HFFc6 (cell line): ENCODE results near the gene CERK. TPM values are rescaled to one million over a fixed set of nuclear protein-coding genes. Genes with fewer than 3 reads are reported as not detected.

Experiments used
- DNase-seq: peaks from one replicate; pipeline ENCODE4 v3.0.0-alpha.2; 2018
- H3K27ac Mint-ChIP-seq: 2 replicates; pipeline ENCODE4 v1.8.0; 2020; ENCODE audit warnings: mild to moderate bottlenecking, mixed read lengths
- H3K27me3 Mint-ChIP-seq: 2 replicates; pipeline ENCODE4 v1.8.0; 2021; ENCODE audit warnings: mild to moderate bottlenecking, moderate library complexity, mixed read lengths; ENCODE audit not compliant: insufficient read depth
- H3K36me3 Mint-ChIP-seq: 2 replicates; pipeline ENCODE4 v1.8.0; 2021; ENCODE audit warnings: low read depth, mixed read lengths
- H3K4me1 Mint-ChIP-seq: 2 replicates; pipeline ENCODE4 v1.8.0; 2020; ENCODE audit warnings: low read depth, mixed read lengths
- H3K4me3 Mint-ChIP-seq: 2 replicates; pipeline ENCODE4 v1.8.0; 2020; ENCODE audit warnings: mild to moderate bottlenecking, moderate library complexity, mixed read lengths
- H3K9me3 Mint-ChIP-seq: 2 replicates; pipeline ENCODE4 v1.8.0; 2020; ENCODE audit warnings: mild to moderate bottlenecking, mixed read lengths
- total RNA-seq, 6 experiments: library from RNA; stranded (reverse); fragmentation: NEBNext Ultra II Directional; extraction: Animal tissue kit (Norgen Biotek cat#: 25700); gene quantifications; 2 replicates in 1 of 6; 3 replicates in 5 of 6; pipeline ENCODE4 v1.2.3, GENCODE V29; 2021
- TF ChIP-seq, protein P1 (sequence below): fragments of 200-600 bp; sonication (generic); IDR thresholded peaks from 2 replicates; pipeline ENCODE4 v1.5.0; 2021; ENCODE audit warnings: antibody characterized with exemption, mild to moderate bottlenecking

The CERK gene
- total RNA-seq, 6 experiments from 2014 or later: 49.1 to 54.8 (median 52.0) TPM

DNA sequence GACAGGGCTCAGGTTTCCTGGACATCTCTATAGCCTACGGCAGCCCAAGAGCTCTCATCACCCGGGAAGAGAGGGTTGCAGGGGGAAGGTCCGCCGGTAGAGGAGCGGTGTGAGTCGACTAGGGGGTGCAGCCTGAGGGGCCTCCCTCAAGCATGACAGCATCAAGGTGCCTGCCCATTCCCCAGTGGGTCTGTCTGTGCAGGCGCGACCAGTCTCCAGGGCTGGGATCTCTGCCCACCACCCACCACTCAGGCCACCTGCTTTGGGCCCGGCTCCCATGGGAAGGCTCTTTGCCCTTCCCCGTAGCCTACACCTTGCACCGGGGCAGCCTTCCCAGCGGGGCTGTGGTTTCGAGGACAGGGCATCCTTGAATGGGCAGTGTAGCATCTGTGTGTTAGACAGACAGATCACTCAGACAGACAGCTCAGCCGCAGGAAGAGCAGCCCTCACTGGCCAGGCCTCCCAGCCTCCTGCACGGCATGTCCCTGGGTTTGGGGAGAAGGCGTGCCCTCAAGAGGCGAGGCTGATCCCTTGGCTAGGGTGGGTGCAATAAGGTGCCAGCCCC, 29.2 kb downstream of the CERK start:
- Mint-ChIP-seq H3K9me3 (no peaks in the 10 kb centered on the region), H3K27me3 (peaks cover 3% of the 10 kb centered on the region), H3K27ac (no peak overlapping the region), H3K36me3 (peaks cover 57% of the 10 kb centered on the region), H3K4me1 (no peaks in the 10 kb centered on the region; the same call in 1 of the 2 replicates), H3K4me3 (no peak overlapping the region)
- TF ChIP-seq, protein P1, sequence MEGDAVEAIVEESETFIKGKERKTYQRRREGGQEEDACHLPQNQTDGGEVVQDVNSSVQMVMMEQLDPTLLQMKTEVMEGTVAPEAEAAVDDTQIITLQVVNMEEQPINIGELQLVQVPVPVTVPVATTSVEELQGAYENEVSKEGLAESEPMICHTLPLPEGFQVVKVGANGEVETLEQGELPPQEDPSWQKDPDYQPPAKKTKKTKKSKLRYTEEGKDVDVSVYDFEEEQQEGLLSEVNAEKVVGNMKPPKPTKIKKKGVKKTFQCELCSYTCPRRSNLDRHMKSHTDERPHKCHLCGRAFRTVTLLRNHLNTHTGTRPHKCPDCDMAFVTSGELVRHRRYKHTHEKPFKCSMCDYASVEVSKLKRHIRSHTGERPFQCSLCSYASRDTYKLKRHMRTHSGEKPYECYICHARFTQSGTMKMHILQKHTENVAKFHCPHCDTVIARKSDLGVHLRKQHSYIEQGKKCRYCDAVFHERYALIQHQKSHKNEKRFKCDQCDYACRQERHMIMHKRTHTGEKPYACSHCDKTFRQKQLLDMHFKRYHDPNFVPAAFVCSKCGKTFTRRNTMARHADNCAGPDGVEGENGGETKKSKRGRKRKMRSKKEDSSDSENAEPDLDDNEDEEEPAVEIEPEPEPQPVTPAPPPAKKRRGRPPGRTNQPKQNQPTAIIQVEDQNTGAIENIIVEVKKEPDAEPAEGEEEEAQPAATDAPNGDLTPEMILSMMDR: no peak
- DNase-seq: no peak

DNA sequence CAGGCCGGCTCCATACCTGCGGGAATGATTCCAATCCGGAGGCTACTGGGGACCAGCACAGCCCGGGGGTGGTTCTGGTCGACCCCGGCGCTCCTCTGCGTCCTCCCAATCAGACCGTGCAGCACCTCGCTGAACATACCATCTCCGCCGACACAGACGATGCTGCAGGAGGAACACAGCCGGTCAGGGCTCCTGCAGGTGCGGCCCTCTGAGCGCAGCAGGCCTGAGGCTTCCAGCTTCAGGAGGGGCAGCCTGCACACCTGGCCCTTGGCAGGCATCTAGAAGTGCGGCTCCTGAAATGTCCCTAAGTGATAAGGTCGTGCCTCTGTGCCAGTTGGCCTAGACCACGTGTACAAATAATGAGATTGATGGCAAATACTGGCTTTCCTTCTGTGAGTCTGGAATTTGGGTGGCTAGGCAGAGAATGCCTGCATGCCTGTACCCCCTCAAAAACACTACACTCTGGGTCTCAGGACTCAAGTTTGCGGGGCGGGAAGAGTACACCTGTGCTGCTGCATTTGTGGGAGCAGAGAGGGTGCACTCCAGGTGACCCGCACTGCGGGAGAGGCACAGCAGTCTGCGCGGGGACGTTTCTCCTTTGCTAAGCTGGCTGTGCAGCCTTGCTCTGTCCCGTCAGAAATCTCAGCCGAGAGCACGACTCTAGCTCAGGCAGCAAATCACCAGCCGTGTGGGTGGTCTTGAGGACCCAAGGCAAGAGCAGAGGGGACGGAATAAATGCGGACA, 30.1 kb downstream of the CERK start:
- Mint-ChIP-seq H3K4me1 (no peaks in the 10 kb centered on the region), H3K36me3 (peaks cover 53% of the 10 kb centered on the region), H3K4me3 (no peak overlapping the region), H3K9me3 (no peaks in the 10 kb centered on the region), H3K27me3 (peaks cover 1% of the 10 kb centered on the region; the same call in 1 of the 2 replicates), H3K27ac (no peak overlapping the region)
- TF ChIP-seq, protein P1: no peak
- no peak for DNase-seq

DNA sequence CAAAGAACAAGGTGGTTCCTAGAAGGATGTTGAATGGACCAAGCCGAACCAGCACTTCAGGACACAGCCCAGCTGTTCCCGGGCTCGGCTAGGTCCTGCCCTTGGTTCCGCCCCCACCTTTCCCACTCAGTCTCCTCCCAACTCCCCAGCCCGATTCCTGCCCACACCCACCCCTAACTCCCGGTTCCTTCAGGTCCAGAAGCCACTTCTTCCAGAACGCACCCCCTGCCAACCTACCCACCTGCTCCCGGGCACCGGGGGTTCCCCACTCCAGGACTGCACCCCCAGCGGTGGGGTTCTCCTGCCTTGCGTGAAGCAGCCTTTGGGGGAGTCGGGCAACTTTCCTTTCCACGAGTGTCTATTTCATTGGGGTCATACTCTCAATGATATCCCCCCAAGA, 30.7 kb downstream of the CERK start:
- no peak overlapping the region for H3K27ac Mint-ChIP-seq
- no peak overlapping the region for H3K4me3 Mint-ChIP-seq
- H3K27me3 Mint-ChIP-seq: peaks cover 1% of the 10 kb centered on the region; the same call in 1 of the 2 replicates
- TF ChIP-seq, protein P1: no peak
- DNase-seq: no peak
- H3K36me3 Mint-ChIP-seq: peaks cover 50% of the 10 kb centered on the region
- no peaks in the 10 kb centered on the region for H3K4me1 Mint-ChIP-seq
- H3K9me3 Mint-ChIP-seq: no peaks in the 10 kb centered on the region

DNA sequence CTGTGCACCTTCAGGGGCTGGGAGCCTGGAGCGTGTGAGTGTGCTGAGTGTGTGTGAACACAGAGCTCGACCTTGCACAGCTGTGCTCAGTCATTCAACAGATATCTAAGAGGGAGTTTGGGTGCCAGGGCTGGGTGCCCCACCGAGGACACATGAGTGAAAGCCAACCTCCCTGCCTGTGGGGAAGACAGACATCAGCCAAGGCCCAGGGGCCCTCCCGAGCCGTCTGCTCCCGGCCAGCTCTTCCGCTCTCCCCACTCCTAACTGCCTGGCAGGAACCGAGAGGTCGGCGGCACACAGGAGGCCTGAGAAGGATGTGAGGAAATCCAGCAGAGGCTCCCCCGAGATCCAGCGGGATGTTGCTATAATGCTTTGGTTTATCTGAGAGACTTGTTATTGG, 32.0 kb downstream of the CERK start:
- Mint-ChIP-seq H3K9me3 (no peaks in the 10 kb centered on the region), H3K36me3 (peaks cover 43% of the 10 kb centered on the region), H3K27ac (no peak overlapping the region), H3K4me1 (no peaks in the 10 kb centered on the region), H3K4me3 (no peak overlapping the region), H3K27me3 (peaks cover 1% of the 10 kb centered on the region; the same call in 1 of the 2 replicates)
- DNase-seq: no peak
- TF ChIP-seq, protein P1: no peak

DNA sequence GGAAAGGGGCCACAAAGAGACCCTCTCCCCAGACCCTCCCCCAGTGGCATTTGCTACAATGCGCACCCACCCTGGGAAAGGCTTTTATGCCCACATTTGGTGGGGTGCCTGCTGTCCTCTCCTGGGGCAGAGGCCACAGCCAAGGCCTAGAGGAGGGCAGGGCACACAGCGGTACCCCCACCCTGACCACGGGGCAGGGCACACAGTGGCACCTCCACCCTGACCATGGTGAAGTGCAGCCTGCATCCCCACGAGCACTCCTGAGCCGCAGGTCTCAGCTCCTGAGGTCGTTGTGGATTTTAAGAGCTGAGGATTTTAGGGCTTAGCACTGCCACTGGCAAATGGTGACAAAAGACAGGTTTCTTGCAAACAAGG, 34.1 kb downstream of the CERK start:
- peaks cover 36% of the 10 kb centered on the region for H3K36me3 Mint-ChIP-seq
- no peaks in the 10 kb centered on the region for H3K4me1 Mint-ChIP-seq
- H3K9me3 Mint-ChIP-seq: no peaks in the 10 kb centered on the region
- H3K27me3 Mint-ChIP-seq: peaks cover 3% of the 10 kb centered on the region; the same call in 1 of the 2 replicates
- H3K4me3 Mint-ChIP-seq: no peak overlapping the region
- DNase-seq: no peak
- TF ChIP-seq, protein P1: no peak
- H3K27ac Mint-ChIP-seq: no peak overlapping the region
